Measurements from ENCODE around the gene KRT7. TPM values are rescaled to one million over a fixed set of nuclear protein-coding genes. Genes with fewer than 3 reads are reported as not detected.

KRT7 gene
- total and polyA plus RNA-seq, 2 donors (not counting 3 experiments of a cell fraction or from before 2014, with no cell fraction given) = 120 to 293 TPM

DNA sequence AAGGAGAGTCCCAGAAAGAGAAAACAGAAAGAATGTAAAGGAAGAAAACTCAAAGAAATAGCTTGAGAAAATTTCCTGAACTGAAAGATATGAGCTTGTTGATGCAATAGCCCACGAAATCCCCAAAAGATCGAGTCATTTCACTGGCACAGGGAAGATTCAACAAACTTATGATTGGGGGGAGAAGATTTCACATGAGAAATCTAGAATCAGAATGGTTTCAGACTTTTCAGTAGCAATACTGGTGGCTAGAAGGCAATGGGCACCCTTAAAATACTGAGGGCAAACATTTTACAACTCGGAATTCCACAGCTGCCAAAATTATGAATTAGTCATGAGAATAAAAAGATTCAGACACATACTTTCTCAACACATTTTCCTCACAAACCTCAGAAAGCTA lies 8.9 kb upstream of the KRT7 start:
- no peak for DNase-seq (ENCODE audit: low read depth, low spot score)
- no TSS peak for BruUV-seq (replicated peaks)
- intact Hi-C loops (cut with micrococcal nuclease) (no loop called here), dilution Hi-C loops (cut with MboI; ENCODE audit: extremely low pct_ligation_motif_present, low sequenced_read_pairs) (no loop called here)
- Histone ChIP-seq H3K4me3 (replicated peaks in 1 of 3; ENCODE audit: insufficient read depth in 1 of 3, low read depth in 1 of 3, low read length in 3 of 3) (no peak overlapping the region), H3K27ac (ENCODE audit: insufficient read depth, low read depth, low read length) (no peak overlapping the region), H3K9me3 (replicated peaks; ENCODE audit: control insufficient read depth, insufficient read depth, low read length) (no peaks in the 10 kb centered on the region), H4K20me1 (replicated peaks; ENCODE audit: control insufficient read depth, extremely low read depth, insufficient read depth, low read length) (no peaks in the 10 kb centered on the region), H3K9me1 (replicated peaks; ENCODE audit: control insufficient read depth, extremely low read depth, insufficient read depth, low read length) (no peaks in the 10 kb centered on the region), H3K4me1 (ENCODE audit: control insufficient read depth, extremely low read depth, insufficient read depth, low read length) (peaks cover 3% of the 10 kb centered on the region), H3K4me2 (ENCODE audit: insufficient read depth, low read length) (no peak overlapping the region), H3K36me3 (ENCODE audit: control insufficient read depth in 2 of 2, extremely low read depth in 1 of 2, insufficient read depth in 2 of 2, low read length in 2 of 2) (no peaks in the 10 kb centered on the region), H3K27me3 (ENCODE audit: control insufficient read depth in 2 of 2, insufficient read depth in 2 of 2, low read length in 2 of 2) (no peaks in the 10 kb centered on the region), H3K79me2 (ENCODE audit: control insufficient read depth, insufficient read depth, low read length) (no peaks in the 10 kb centered on the region), H3K9ac (replicated peaks; ENCODE audit: extremely low read depth, insufficient read depth, low read length) (no peak overlapping the region), H2AFZ (ENCODE audit: low read depth, low read length) (no peak overlapping the region)
- ChIA-PET CTCF (interaction anchor here (1.0 to 3.1 kb wide), 6 partner anchors 9 to 68 kb away, joined by 3 to 10 read pairs (median 4); partner anchors contain the start of gene KRT80), POLR2A (no interaction called here)
- FAIRE-seq = no peak
- TF ChIP-seq FOS (IDR thresholded peaks at IDR 0.05; ENCODE audit: borderline replicate concordance, insufficient read depth, low read length) (no peak), MYC (IDR thresholded peaks at IDR 0.05; ENCODE audit: low read depth, low read length) (no peak), CTCF (IDR thresholded peaks at IDR 0.05; ENCODE audit: extremely low read depth in 1 of 2, insufficient read depth in 1 of 2, low read depth in 1 of 2, low read length in 2 of 2) (no peak), GATA2 (IDR thresholded peaks at IDR 0.05; ENCODE audit: insufficient read depth, insufficient read length, low read depth, low read length) (no peak), POLR2A (IDR thresholded peaks at IDR 0.05; ENCODE audit: low read depth, low read length) (no peak), MAX (IDR thresholded peaks at IDR 0.05; ENCODE audit: insufficient read depth, insufficient read length) (no peak), POLR2AphosphoS5 (IDR thresholded peaks at IDR 0.05; ENCODE audit: insufficient read depth, low read depth, low read length) (no peak), JUN (IDR thresholded peaks at IDR 0.05; ENCODE audit: borderline replicate concordance, insufficient read depth, insufficient read length, low read depth) (no peak), EZH2 (IDR thresholded peaks at IDR 0.05; ENCODE audit: borderline replicate concordance, low read depth, low read length, severe bottlenecking) (no peak)
